DOHH2 (cell line): ENCODE results near the gene ID2.
A peak's percentile ranks its signal among the peaks of the same experiment; 100 is the strongest.

Experiments
- H3F3A ChIP-seq: fragments of 200-600 bp; sonication (generic), shearing (Covaris generic); 2 replicates; pipeline ENCODE4 v1.6.0; 2016; ENCODE audit warnings: antibody characterized with exemption, mild to moderate bottlenecking; ENCODE audit not compliant: control insufficient read depth, insufficient read depth
- H3K27ac ChIP-seq: fragments of 200-600 bp; sonication (generic); 2 replicates; pipeline ENCODE4 v1.5.1; 2014; ENCODE audit warnings: low read depth, mild to moderate bottlenecking, low read length, moderate library complexity
- H3K27me3 ChIP-seq: fragments of 200-600 bp; sonication (generic); 2 replicates; pipeline ENCODE4 v1.6.1; 2014; ENCODE audit warnings: mild to moderate bottlenecking, low read length, mixed read lengths; ENCODE audit not compliant: control insufficient read depth
- H3K36me3 ChIP-seq: fragments of 200-600 bp; sonication (generic); 2 replicates; pipeline ENCODE4 v1.6.1; 2014; ENCODE audit warnings: mild to moderate bottlenecking, low read length, moderate library complexity, mixed read lengths; ENCODE audit not compliant: control insufficient read depth
- H3K4me1 ChIP-seq: fragments of 200-600 bp; sonication (generic); 2 replicates; pipeline ENCODE4 v1.6.1; 2014; ENCODE audit warnings: mild to moderate bottlenecking, low read length, mixed read lengths; ENCODE audit not compliant: control insufficient read depth
- H3K4me2 ChIP-seq: fragments of 200-600 bp; sonication (generic); 2 replicates; pipeline ENCODE4 v1.6.0; 2014; ENCODE audit warnings: mild to moderate bottlenecking, low read length, moderate library complexity
- H3K4me3 ChIP-seq: fragments of 200-600 bp; sonication (generic); 2 replicates; pipeline ENCODE4 v1.5.1; 2014; ENCODE audit warnings: mild to moderate bottlenecking, low read length, mixed read lengths
- H3K79me2 ChIP-seq: fragments of 200-600 bp; sonication (generic); 2 replicates; pipeline ENCODE4 v1.6.1; 2014; ENCODE audit warnings: mild to moderate bottlenecking, low read length, mixed read lengths; ENCODE audit not compliant: control insufficient read depth
- H3K9me2 ChIP-seq: fragments of 200-600 bp; sonication (generic); replicated peaks from 2 replicates; pipeline ENCODE4 v1.6.1; 2014; ENCODE audit warnings: mild to moderate bottlenecking, low read length, mixed read lengths; ENCODE audit not compliant: control insufficient read depth
- H3K9me3 ChIP-seq: fragments of 200-600 bp; sonication (generic); 2 replicates; pipeline ENCODE4 v1.6.1; 2014; ENCODE audit warnings: antibody characterized with exemption, low read length, mixed read lengths; ENCODE audit not compliant: control insufficient read depth, insufficient read depth
- H4K20me1 ChIP-seq: fragments of 200-600 bp; sonication (generic); 2 replicates; pipeline ENCODE4 v1.6.0; 2014; ENCODE audit warnings: low read depth, mild to moderate bottlenecking, antibody characterized with exemption, low read length, moderate library complexity; ENCODE audit not compliant: control insufficient read depth, insufficient read depth
- EZH2phosphoT487 ChIP-seq: fragments of 200-600 bp; sonication (generic); IDR thresholded peaks from 2 replicates; pipeline ENCODE4 v1.6.1; 2017; ENCODE audit warnings: borderline replicate concordance, mild to moderate bottlenecking, antibody characterized with exemption, low read length, moderate library complexity, mixed read lengths
- TF ChIP-seq, protein P1 (sequence below): fragments of 200-600 bp; sonication (generic); IDR thresholded peaks from one replicate; pipeline ENCODE4 v1.5.1; 2014; ENCODE audit warnings: antibody characterized with exemption, mild to moderate bottlenecking, low read depth, low read length; ENCODE audit not compliant: poor library complexity, severe bottlenecking

Gene ID2

DNA sequence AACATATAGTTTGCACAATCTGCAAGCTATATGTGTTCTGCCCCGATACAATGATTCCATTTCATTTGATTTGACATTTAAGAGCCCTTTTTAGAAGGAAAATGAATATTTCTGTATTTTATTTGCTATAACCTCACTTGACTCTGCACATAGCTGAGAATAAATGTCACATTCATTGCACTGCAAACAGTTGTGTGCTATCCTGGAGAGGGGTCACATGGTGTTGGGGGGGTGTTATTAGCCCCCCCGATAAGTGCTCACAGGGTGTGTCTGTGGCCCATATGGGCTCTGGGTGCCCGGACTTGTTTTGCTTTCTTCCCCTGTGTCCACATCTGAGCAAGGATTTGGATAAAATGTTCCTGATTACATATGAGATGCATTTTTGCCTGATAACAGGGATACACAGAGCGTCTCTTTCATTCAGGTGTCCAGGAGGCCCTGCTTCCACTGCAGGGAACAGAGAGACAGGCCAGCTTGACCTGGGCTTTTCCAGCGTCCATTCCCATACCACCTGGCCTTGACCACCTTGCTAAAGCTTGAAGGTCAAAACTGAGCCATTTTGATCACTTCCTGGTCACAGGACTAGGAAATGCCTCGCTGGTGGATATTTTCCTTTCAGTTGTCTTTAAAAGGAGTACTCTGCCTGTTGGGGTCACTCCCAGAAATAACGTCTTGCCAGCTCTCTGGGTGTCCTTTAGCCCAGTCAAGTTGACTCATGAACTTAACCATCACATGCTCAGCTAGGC, 38.4 kb upstream of the ID2 start:
- Histone ChIP-seq H3K4me2 (no peak overlapping the region), H4K20me1 (no peaks in the 10 kb centered on the region), H3F3A (no peaks in the 10 kb centered on the region), H3K9me3 (peaks cover 26% of the 10 kb centered on the region), H3K4me3 (no peak overlapping the region), H3K9me2 (no peaks in the 10 kb centered on the region), H3K4me1 (no peaks in the 10 kb centered on the region), H3K79me2 (no peaks in the 10 kb centered on the region), H3K27ac (no peak overlapping the region), H3K27me3 (no peaks in the 10 kb centered on the region), H3K36me3 (no peaks in the 10 kb centered on the region)
- TF ChIP-seq EZH2phosphoT487 = no peak
- TF ChIP-seq, protein P1, sequence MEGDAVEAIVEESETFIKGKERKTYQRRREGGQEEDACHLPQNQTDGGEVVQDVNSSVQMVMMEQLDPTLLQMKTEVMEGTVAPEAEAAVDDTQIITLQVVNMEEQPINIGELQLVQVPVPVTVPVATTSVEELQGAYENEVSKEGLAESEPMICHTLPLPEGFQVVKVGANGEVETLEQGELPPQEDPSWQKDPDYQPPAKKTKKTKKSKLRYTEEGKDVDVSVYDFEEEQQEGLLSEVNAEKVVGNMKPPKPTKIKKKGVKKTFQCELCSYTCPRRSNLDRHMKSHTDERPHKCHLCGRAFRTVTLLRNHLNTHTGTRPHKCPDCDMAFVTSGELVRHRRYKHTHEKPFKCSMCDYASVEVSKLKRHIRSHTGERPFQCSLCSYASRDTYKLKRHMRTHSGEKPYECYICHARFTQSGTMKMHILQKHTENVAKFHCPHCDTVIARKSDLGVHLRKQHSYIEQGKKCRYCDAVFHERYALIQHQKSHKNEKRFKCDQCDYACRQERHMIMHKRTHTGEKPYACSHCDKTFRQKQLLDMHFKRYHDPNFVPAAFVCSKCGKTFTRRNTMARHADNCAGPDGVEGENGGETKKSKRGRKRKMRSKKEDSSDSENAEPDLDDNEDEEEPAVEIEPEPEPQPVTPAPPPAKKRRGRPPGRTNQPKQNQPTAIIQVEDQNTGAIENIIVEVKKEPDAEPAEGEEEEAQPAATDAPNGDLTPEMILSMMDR = no peak

DNA sequence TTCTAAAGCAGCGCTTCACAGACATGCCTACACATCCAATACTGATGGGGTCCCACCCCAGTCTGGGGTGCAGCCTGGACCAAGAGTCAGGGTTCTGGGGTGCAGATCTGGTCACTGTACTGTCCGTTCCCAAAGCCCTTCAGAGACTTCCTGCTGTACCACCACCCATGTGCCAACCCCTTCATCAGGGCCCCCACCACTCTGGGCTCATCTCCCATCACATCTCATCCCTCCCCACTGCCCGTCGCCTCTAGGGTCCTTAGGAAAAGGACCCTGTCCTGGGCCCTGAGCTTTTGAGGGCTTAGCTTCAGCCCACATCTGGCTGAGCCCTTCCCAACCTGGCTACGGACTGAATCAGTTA, 37.9 kb upstream of the ID2 start:
- H3K9me2 ChIP-seq = no peaks in the 10 kb centered on the region
- no peak for TF ChIP-seq EZH2phosphoT487
- TF ChIP-seq, protein P1 = no peak
- H3K4me2 ChIP-seq = no peak overlapping the region
- no peaks in the 10 kb centered on the region for H3F3A ChIP-seq
- H3K4me1 ChIP-seq = no peaks in the 10 kb centered on the region
- H3K36me3 ChIP-seq = no peaks in the 10 kb centered on the region
- peaks cover 29% of the 10 kb centered on the region for H3K9me3 ChIP-seq
- H3K79me2 ChIP-seq = no peaks in the 10 kb centered on the region
- H3K27me3 ChIP-seq = no peaks in the 10 kb centered on the region
- H3K4me3 ChIP-seq = no peak overlapping the region
- H4K20me1 ChIP-seq = no peaks in the 10 kb centered on the region
- no peak overlapping the region for H3K27ac ChIP-seq

DNA sequence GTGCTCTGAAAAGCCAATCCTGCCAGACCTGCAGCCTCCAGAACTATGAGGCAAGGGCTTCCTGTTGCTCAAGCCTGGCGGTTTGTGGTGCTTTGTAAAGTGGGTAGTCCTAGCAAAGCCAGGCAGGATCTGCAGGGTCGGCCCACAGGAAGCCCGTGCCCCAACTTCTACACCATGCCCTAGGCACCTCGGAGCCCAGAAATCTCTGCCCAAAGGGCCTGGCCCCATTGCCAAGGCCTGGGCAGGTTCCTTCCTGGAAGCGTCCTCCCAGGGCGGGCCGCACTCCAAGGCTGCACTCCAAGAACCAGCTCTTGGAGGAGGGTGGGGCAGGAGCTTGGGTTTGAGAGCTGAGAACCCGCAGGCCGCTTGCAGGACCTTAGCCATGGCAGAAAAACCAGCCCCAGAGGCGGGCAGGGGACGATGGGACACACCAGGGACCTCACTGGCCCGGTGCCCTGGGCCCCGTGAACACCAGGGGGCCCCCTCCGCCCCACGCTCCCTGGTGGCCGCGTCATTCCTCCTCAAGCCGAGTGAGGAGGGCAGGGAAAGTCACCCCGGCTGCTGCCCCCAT, 37.2 kb upstream of the ID2 start:
- Histone ChIP-seq H3K9me3 (peaks cover 29% of the 10 kb centered on the region), H3K27me3 (no peaks in the 10 kb centered on the region), H3F3A (no peaks in the 10 kb centered on the region; the same call in 1 of the 2 replicates), H3K9me2 (no peaks in the 10 kb centered on the region), H3K4me1 (no peaks in the 10 kb centered on the region), H3K36me3 (no peaks in the 10 kb centered on the region), H3K4me2 (no peak overlapping the region), H4K20me1 (no peaks in the 10 kb centered on the region), H3K27ac (no peak overlapping the region), H3K79me2 (no peaks in the 10 kb centered on the region), H3K4me3 (no peak overlapping the region)
- TF ChIP-seq, protein P1 = peak; percentile 52
- TF ChIP-seq EZH2phosphoT487 = no peak
